ENCODE results near the gene S100A7A.

Gene S100A7A

GRCh38 chr1:153387001-153387400 is 29.3 kb upstream of the S100A7A start:
- TF ChIP-seq CTCF (IDR thresholded peaks at IDR 0.05), result no peak
- DNase-seq, result no peak
- peaks cover 12% of the 10 kb centered on the region for H3K9me3 Mint-ChIP-seq
- H3K36me3 Mint-ChIP-seq (ENCODE audit: low read depth), result no peaks in the 10 kb centered on the region
- H3K27ac Mint-ChIP-seq, result peak overlapping the region; percentile 62
- no peak overlapping the region for H3K4me3 Mint-ChIP-seq
- H3K4me1 Mint-ChIP-seq, result no peaks in the 10 kb centered on the region
- H3K27me3 Mint-ChIP-seq (ENCODE audit: low read depth, poor library complexity), result peaks cover 18% of the 10 kb centered on the region

GRCh38 chr1:153387785-153388184 is 28.5 kb upstream of the S100A7A start:
- no peak for DNase-seq
- TF ChIP-seq CTCF (IDR thresholded peaks at IDR 0.05), result no peak

GRCh38 chr1:153389401-153389800 is 26.9 kb upstream of the S100A7A start:
- no peak for DNase-seq
- no peak for TF ChIP-seq CTCF (IDR thresholded peaks at IDR 0.05)

More at GRCh38 chr1:153387785-153388184, 28.5 kb upstream of the S100A7A start:
- Mint-ChIP-seq H3K36me3 (ENCODE audit: low read depth) (no peaks in the 10 kb centered on the region), H3K27ac (no peak overlapping the region), H3K4me1 (no peaks in the 10 kb centered on the region), H3K4me3 (no peak overlapping the region), H3K9me3 (peaks cover 4% of the 10 kb centered on the region), H3K27me3 (ENCODE audit: low read depth, poor library complexity) (peaks cover 16% of the 10 kb centered on the region)

GRCh38 chr1:153389973-153390879 is 26.1 kb upstream of the S100A7A start:
- no peak overlapping the region for H3K4me3 Mint-ChIP-seq
- no peak for DNase-seq

More at GRCh38 chr1:153389401-153389800, 26.9 kb upstream of the S100A7A start:
- no peaks in the 10 kb centered on the region for H3K36me3 Mint-ChIP-seq (ENCODE audit: low read depth)
- no peaks in the 10 kb centered on the region for H3K4me1 Mint-ChIP-seq
- H3K4me3 Mint-ChIP-seq, result no peak overlapping the region
- peaks cover 16% of the 10 kb centered on the region for H3K27me3 Mint-ChIP-seq (ENCODE audit: low read depth, poor library complexity)
- H3K9me3 Mint-ChIP-seq, result no peaks in the 10 kb centered on the region
- no peak overlapping the region for H3K27ac Mint-ChIP-seq

GRCh38 chr1:153390938-153391710 is 25.2 kb upstream of the S100A7A start, which contains the start of gene S100A8:
TSS of gene S100A8 (minus strand) at chr1:153391073. CDS start at chr1:153390535, 538 bp downstream.
- DNase-seq, result no peak
- no peak for TF ChIP-seq CTCF (IDR thresholded peaks at IDR 0.05)

More at GRCh38 chr1:153389973-153390879, 26.1 kb upstream of the S100A7A start:
- H3K9me3 Mint-ChIP-seq, result no peaks in the 10 kb centered on the region
- no peak for TF ChIP-seq CTCF (IDR thresholded peaks at IDR 0.05)
- H3K4me1 Mint-ChIP-seq, result no peaks in the 10 kb centered on the region
- no peak overlapping the region for H3K27ac Mint-ChIP-seq
- peaks cover 16% of the 10 kb centered on the region for H3K27me3 Mint-ChIP-seq (ENCODE audit: low read depth, poor library complexity)
- no peaks in the 10 kb centered on the region for H3K36me3 Mint-ChIP-seq (ENCODE audit: low read depth)

More at GRCh38 chr1:153390938-153391710, 25.2 kb upstream of the S100A7A start, which contains the start of gene S100A8:
- H3K27me3 Mint-ChIP-seq (ENCODE audit: low read depth, poor library complexity), result peaks cover 12% of the 10 kb centered on the region
- H3K4me3 Mint-ChIP-seq, result no peak within 1 kb of the TSS
- no peak within 1 kb of the TSS for H3K27ac Mint-ChIP-seq
- H3K36me3 Mint-ChIP-seq (ENCODE audit: low read depth), result no peaks in the 10 kb centered on the region
- H3K4me1 Mint-ChIP-seq, result no peaks in the 10 kb centered on the region
- no peaks in the 10 kb centered on the region for H3K9me3 Mint-ChIP-seq

Data from nephron progenitor cell (in vitro differentiated cells).